ENCODE measurements around the gene BRMS1. TPM values are rescaled to one million over a fixed set of nuclear protein-coding genes. Genes with fewer than 3 reads are reported as not detected.
A peak's percentile ranks its signal among the peaks of the same experiment; 100 is the strongest.

The BRMS1 gene
- total and polyA plus RNA-seq, 8 donors = 19.5 to 34.3 (median 25.6) TPM

- intact Hi-C loops (cut with DNase I) = no loop called here
- Histone ChIP-seq H3K27me3 (peaks cover 0 to 55% of the 10 kb centered on the region in 2 donors), H3K36me3 (peaks cover 0 to 5% of the 10 kb centered on the region in 2 donors), H3K4me3 (peak within 1 kb of the TSS; percentile 65 to 66), H3K9me3 (no peaks in the 10 kb centered on the region), H3K4me1 (peaks cover 5 to 20% of the 10 kb centered on the region in 2 donors), H3K27ac (peak within 1 kb of the TSS; percentile 82 to 83)
- TF ChIP-seq CTCF (IDR thresholded peaks at IDR 0.05) = no peak
- peak; percentile 46 to 95 (median 84) for DNase-seq
- ATAC-seq = peak; percentile 93
These were observed 26.9 kb upstream of the BRMS1 start, which contains the start of gene SLC29A2 for GRCh38 chr11:66371627-66372415. SLC29A2 (minus strand) TSS chr11:66371760; CDS start chr11:66371591, 169 bp downstream.

DNA sequence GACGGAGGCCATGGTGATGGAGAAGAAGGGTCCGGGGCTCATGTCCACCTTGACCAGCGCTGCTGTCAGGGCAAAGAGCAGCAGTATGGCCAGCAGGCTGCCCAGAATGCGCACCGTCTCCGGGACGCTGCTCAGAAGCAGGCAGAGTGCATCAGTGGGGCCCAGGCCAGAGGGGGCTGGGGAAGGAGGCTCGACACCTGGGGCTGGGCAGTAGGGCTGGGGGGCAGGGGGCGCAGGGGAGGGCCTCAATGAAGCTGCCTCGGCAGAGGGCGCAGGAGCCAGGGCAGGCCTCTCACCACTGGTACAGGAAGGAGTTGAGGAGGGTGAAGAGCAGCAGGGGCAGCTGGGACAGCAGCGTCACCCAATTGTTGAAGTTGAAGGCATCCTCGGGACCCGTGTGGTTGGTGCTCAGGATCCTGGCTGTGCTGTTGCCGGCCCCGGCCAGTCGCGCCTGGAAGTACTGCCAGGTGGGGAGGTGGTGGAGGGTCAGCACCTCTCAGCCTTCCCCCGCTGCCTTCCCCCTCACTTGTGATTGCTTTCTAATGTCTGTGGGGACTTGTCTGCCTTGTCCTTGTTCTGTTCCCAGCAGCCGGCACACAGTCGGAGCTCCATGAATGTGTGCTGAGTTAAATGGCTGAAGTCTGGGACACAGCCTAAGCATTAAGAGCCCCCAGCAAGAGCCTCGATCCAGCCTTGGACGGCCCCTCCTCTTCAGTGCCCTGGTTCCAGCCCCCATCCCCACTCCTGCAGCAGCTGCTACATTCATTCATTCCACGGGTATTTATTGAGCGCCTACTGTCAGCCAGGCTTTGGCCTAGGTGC lies 24.4 kb upstream of the BRMS1 start:
- H3K4me3 ChIP-seq = peak overlapping the region in 1 of 2 donors; percentile 65
- TF ChIP-seq CTCF (IDR thresholded peaks at IDR 0.05) = no peak

DNA sequence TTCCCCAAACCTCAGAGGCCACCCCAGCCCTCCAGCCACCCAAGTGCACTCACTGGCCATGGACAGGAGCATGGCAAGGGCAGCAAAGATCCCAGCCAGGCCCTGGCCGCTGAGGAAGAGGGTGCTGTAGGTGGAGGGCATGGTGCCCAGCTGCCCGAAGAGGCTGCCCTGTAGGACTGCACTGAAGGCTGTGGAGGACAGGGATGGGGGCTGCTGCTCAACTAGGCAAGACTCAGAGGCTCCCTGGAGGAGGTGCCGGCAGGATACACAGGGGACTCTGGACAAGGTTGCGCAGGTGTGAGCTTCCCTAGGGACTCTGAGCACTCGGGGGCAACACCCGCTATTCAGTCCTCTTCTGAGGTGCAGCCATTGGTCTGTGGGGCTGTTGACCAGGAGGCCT lies 23.6 kb upstream of the BRMS1 start:
- no peak overlapping the region for H3K4me3 ChIP-seq
- DNase-seq = peak in 1 of 4 donors; percentile 59
- intact Hi-C loops (cut with DNase I) = no loop called here
- ATAC-seq = no peak
- no peaks in the 10 kb centered on the region for H3K9me3 ChIP-seq
- TF ChIP-seq CTCF (IDR thresholded peaks at IDR 0.05) = no peak
- peaks cover 0 to 41% of the 10 kb centered on the region in 2 donors for H3K27me3 ChIP-seq
- H3K4me1 ChIP-seq = peaks cover 5 to 23% of the 10 kb centered on the region in 2 donors
- H3K36me3 ChIP-seq = peaks cover 0 to 5% of the 10 kb centered on the region in 2 donors
- H3K27ac ChIP-seq = no peak overlapping the region

More for the DNA sequence above, 24.4 kb upstream of the BRMS1 start:
- DNase-seq = peak in 1 of 4 donors; percentile 65
- no peak for ATAC-seq
- Histone ChIP-seq H3K27ac (no peak overlapping the region), H3K4me1 (peaks cover 5 to 20% of the 10 kb centered on the region in 2 donors), H3K27me3 (peaks cover 0 to 49% of the 10 kb centered on the region in 2 donors), H3K9me3 (no peaks in the 10 kb centered on the region), H3K36me3 (peaks cover 0 to 5% of the 10 kb centered on the region in 2 donors)
- intact Hi-C loops (cut with DNase I) = no loop called here

GRCh38 chr11:66367561-66368312 lies 22.8 kb upstream of the BRMS1 start:
- Histone ChIP-seq H3K4me1 (peaks cover 5 to 29% of the 10 kb centered on the region in 2 donors), H3K4me3 (no peak overlapping the region), H3K36me3 (peaks cover 0 to 5% of the 10 kb centered on the region in 2 donors), H3K9me3 (no peaks in the 10 kb centered on the region), H3K27ac (no peak overlapping the region), H3K27me3 (peaks cover 0 to 34% of the 10 kb centered on the region in 2 donors)
- DNase-seq (peak in 1 of 4 donors; percentile 71), ATAC-seq (no peak)
- no peak for TF ChIP-seq CTCF (IDR thresholded peaks at IDR 0.05)
- intact Hi-C loops (cut with DNase I) = no loop called here
